Dendritic cell treated with granulocyte-macrophage colony-stimulating factor and Interleukin-4, amounts not matched to agents 40 ng/mL and 50 ng/mL, for 4 days (primary cell): ENCODE measurements around the gene CSNK1G2.

Experiments
- H3K27ac Mint-ChIP-seq: one replicate; pipeline ENCODE4 v1.8.0; 2022; ENCODE audit warnings: mild to moderate bottlenecking, mixed read lengths
- H3K27me3 Mint-ChIP-seq: one replicate; pipeline ENCODE4 v1.8.0; 2022; ENCODE audit warnings: mild to moderate bottlenecking, mixed read lengths
- H3K36me3 Mint-ChIP-seq: one replicate; pipeline ENCODE4 v1.8.0; 2022; ENCODE audit warnings: low read depth, mixed read lengths
- H3K4me1 Mint-ChIP-seq: one replicate; pipeline ENCODE4 v1.8.0; 2022; ENCODE audit warnings: low read depth, mixed read lengths
- H3K4me3 Mint-ChIP-seq: one replicate; pipeline ENCODE4 v1.8.0; 2022; ENCODE audit warnings: mild to moderate bottlenecking, moderate library complexity, mixed read lengths
- H3K9me3 Mint-ChIP-seq: one replicate; pipeline ENCODE4 v1.8.0; 2022; ENCODE audit warnings: mixed read lengths
- intact Hi-C: fragments of 100-400 bp; cut with micrococcal nuclease; formaldehyde crosslinking; loops from one replicate; pipeline ENCODE4 v1.15.0; 2022

The CSNK1G2 gene

DNA sequence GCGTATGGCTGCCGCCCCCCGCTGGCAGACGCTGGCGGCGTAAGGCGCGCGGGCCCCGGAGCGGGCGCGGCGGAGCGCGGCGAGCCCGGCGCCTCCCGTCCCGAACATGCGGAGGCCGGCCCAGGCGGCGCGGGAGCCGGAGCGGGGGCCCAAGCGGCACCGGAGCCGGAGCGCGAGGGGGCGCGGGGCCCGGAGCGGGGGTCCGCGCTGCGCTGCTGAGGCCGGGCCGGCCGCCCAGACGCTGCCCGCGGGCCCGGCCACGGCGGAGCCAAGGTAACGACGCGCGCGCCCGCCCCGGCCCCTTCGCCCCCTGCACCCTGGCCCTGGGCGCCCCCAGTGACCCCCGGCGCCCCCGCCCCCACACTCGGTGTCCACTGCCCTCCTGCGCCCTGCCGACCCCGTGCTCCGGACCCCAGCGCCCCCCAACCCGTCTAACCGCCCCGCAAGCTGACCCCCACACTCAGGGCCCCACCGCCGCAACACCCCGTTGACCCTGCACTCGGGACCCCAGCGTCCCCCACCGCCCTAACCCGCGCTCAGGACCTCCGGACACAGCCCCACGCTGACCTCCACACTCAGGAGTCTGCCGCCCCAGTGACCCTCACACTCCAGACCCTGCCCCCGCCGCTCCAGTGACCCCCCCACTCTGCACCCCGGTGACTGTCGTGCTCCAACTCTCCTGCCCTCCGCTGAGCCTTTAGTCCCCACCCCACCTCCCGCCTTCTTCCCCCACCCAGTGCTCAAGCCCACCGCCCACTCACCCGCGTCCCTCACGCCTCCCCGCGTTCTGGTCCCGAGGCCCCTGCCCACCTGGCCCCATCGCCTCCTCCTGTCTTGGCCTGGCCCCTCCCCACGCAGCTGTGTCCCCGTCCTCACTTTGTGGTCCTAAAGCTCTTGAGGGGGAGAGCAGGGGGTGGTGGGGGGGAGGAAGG lies at the start of gene CSNK1G2:
Gene CSNK1G2 (plus strand): TSS at position 27 of the 932 bp plus-strand sequence. CDS start 28,601 bp downstream, outside the sequence.
- H3K27me3 Mint-ChIP-seq, result no peaks in the 10 kb centered on the region
- H3K4me1 Mint-ChIP-seq, result peaks cover 43% of the 10 kb centered on the region
- H3K36me3 Mint-ChIP-seq, result peaks cover 33% of the 10 kb centered on the region
- H3K27ac Mint-ChIP-seq, result peak within 1 kb of the TSS; percentile 97
- intact Hi-C loops, result no loop called here
- H3K4me3 Mint-ChIP-seq, result peak within 1 kb of the TSS; percentile 93
- no peaks in the 10 kb centered on the region for H3K9me3 Mint-ChIP-seq

DNA sequence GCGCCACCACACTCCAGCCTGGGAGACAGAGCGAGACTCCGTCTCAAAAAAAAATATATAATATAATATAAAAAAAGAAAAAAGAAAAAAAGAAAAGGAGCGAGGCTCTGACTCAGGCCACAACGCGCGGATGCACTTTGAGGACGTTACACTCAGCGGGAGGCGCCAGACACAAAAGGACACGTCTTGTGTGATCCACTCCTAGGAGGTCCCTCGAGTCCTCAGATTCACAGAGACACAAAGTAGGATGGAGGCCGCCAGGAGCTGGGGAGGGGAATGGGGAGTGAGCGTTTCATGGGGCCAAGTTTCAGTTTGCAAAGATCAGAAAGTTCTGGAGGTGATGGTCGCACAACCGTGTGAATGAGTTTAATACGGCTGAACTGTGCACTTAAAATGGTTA lies 47.2 kb upstream of the CSNK1G2 start:
- peaks cover 41% of the 10 kb centered on the region for H3K4me1 Mint-ChIP-seq
- H3K27ac Mint-ChIP-seq, result no peak overlapping the region
- H3K36me3 Mint-ChIP-seq, result no peaks in the 10 kb centered on the region
- H3K4me3 Mint-ChIP-seq, result no peak overlapping the region
- no peaks in the 10 kb centered on the region for H3K9me3 Mint-ChIP-seq
- intact Hi-C loops, result no loop called here
- H3K27me3 Mint-ChIP-seq, result no peaks in the 10 kb centered on the region

DNA sequence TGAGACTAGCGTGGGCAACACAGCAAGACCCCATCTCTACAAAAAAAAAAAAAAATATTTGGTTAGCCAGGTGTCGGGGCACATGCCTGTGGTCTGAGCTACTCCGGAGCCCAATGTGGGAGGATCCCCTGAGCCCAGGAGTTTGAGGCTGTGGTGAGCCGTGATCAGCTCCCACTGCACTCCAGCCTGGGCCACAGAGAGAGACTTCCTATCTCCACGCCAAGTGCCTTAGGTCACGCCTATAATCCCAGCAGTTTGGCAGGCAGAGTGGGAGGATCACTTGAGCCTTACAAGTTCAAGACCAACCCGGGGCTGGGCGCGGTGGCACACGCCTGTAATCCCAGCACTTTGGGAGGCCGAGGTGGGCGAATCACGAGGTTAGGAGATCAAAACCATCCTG lies 44.5 kb upstream of the CSNK1G2 start:
- H3K9me3 Mint-ChIP-seq, result no peaks in the 10 kb centered on the region

DNA sequence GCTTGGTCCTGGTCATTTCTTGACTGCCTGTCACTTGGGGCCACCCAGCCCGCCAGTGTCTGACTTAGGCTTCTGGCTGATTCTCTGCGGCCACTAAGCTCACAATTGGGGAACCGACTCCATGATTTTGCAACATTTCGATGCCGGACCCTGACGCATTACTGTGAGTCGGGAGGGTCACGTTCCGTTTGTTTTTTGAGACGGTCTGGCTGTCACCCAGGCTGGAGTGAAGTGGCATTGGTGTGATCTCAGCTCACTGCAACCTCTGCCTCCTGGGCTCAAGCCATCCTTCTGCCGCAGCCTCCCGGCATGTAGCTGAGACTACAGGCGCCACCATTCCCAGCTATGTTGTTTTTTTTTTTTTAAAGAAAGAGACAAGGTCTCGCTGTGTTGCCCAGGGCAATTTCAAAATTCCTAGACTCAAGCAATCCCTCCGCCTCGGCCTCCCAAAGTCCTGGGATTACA lies 39.0 kb upstream of the CSNK1G2 start:
- Mint-ChIP-seq H3K27ac (peak overlapping the region; percentile 99), H3K4me1 (peaks cover 69% of the 10 kb centered on the region), H3K27me3 (no peaks in the 10 kb centered on the region), H3K9me3 (no peaks in the 10 kb centered on the region), H3K4me3 (peak overlapping the region; percentile 37), H3K36me3 (peaks cover 14% of the 10 kb centered on the region)
- intact Hi-C loops, result no loop called here

More for the DNA sequence above, 44.5 kb upstream of the CSNK1G2 start:
- Mint-ChIP-seq H3K36me3 (no peaks in the 10 kb centered on the region), H3K4me3 (peak overlapping the region; percentile 84), H3K27me3 (no peaks in the 10 kb centered on the region), H3K4me1 (peaks cover 55% of the 10 kb centered on the region), H3K27ac (peak overlapping the region; percentile 99)
- intact Hi-C loops, result loop anchor here (5.0 kb wide), 1 partner anchor 34 kb away; the partner anchor contains the start of gene KLF16

DNA sequence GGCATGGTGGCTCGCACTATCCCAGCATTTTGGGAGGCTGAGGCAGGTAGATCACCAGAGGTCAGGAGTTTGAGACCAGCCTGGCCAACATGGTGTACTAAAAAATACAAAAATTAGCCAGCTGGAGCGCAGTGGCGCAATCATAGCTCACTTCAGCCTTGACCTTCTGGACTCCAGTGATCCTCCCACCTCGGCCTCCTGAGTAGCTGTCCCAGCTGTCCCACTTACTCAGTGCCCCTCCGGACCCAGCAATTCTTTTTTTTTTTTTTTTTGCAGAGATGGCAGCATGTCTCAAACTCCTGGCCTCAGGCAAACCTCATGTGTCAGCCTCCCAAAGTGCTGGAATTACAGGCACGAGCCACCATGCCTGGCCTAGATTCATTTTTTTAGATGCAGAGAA lies 38.0 kb upstream of the CSNK1G2 start:
- peak overlapping the region; percentile 99 for H3K27ac Mint-ChIP-seq
- peaks cover 24% of the 10 kb centered on the region for H3K36me3 Mint-ChIP-seq
- H3K27me3 Mint-ChIP-seq, result no peaks in the 10 kb centered on the region
- peaks cover 70% of the 10 kb centered on the region for H3K4me1 Mint-ChIP-seq
- intact Hi-C loops, result no loop called here
- no peak overlapping the region for H3K4me3 Mint-ChIP-seq
- no peaks in the 10 kb centered on the region for H3K9me3 Mint-ChIP-seq

DNA sequence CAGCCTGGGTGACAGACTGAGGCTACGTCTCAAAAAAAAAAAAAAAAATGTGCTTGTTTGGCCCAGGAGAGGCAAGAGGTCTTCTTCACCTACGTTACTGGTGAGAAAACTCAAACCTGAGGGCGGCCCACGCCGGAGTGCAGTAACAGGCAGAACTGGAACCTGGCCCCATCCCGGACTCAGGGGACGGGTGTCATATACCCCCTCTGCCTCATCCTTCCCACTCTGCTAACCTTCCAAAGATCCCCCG lies 36.2 kb upstream of the CSNK1G2 start:
- intact Hi-C loops, result no loop called here
- Mint-ChIP-seq H3K27me3 (no peaks in the 10 kb centered on the region), H3K9me3 (no peaks in the 10 kb centered on the region), H3K4me1 (peaks cover 80% of the 10 kb centered on the region), H3K36me3 (peaks cover 42% of the 10 kb centered on the region), H3K4me3 (peak overlapping the region; percentile 93), H3K27ac (peak overlapping the region; percentile 99)

DNA sequence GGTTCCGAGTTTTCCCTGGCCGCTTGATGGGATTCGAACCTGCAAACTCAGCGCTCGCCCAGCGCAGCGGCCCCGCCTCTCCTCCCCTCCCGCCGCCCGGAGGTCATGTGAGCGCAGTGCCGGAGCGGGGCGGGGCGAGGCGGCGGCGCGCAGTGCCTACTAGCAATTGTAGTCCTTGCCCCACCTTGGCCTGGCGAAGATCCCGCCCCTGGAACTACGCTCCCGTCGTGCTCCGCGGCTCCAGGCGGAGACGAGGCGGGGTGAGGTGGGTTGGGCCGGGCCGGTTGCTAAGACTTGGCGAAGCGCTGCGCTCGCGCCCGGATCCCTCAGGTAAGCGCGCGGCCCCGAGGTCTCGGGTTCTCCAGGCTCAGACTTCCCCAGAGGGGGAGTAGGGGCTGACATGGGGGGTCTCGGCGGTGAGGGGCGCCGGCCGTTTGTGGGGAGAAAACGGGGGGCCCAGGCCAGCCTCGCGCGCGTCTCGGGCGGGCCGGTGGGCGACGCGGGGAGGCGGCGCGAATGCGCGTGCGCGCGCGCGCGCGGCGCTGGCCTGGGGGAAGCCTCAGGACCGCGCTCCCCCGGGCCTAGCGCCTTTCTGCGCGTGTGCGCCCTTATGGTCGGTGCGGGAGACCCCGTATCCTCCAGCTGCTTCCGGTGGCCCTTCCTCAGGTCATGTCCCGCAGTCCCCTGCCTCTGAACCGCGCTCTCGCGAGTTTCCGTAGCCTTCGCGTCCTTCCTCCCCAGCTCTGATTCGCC lies 35.7 kb upstream of the CSNK1G2 start, which contains the start of the genes ADAT3 and SCAMP4:
Gene ADAT3 (plus strand): TSS at position 290 of the 753 bp plus-strand sequence. CDS start 6,649 bp downstream, outside the sequence.
Gene SCAMP4 (plus strand): TSS at position 290 of the 753 bp plus-strand sequence. CDS start 9,621 bp downstream, outside the sequence.
- Mint-ChIP-seq H3K4me3 (peak within 1 kb of the TSS; percentile 93), H3K4me1 (peaks cover 84% of the 10 kb centered on the region), H3K27ac (peak within 1 kb of the TSS; percentile 99), H3K36me3 (peaks cover 47% of the 10 kb centered on the region), H3K27me3 (no peaks in the 10 kb centered on the region), H3K9me3 (no peaks in the 10 kb centered on the region)
- intact Hi-C loops, result no loop called here

DNA sequence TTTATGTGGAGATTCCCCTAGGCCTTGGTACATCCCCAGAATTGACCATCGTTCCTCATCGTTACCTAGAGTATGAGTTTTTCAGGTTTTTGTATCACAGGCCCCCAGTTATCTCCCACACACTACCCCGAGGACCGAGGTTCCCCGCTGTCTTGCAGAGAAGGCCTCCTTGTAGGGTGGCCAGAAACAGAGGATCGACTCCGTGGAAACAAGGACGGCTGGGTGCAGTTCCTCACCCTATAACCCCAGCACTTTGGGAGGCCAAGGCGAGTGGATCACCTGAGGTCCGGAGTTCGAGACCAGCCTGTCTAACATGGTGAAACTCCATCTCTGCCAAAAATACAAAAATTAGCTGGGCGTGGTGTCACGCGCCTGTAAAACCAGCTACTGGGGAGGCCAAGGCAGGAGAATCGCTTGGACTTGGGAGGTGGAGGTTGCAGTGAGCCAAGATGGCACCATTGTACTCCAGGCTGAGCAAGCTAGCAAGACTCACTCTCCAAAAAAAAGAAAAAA lies 35.1 kb upstream of the CSNK1G2 start:
- no peaks in the 10 kb centered on the region for H3K9me3 Mint-ChIP-seq
- H3K4me3 Mint-ChIP-seq, result peak overlapping the region; percentile 93
- peaks cover 51% of the 10 kb centered on the region for H3K36me3 Mint-ChIP-seq
- intact Hi-C loops, result no loop called here
- peaks cover 80% of the 10 kb centered on the region for H3K4me1 Mint-ChIP-seq
- no peaks in the 10 kb centered on the region for H3K27me3 Mint-ChIP-seq
- peak overlapping the region; percentile 99 for H3K27ac Mint-ChIP-seq

DNA sequence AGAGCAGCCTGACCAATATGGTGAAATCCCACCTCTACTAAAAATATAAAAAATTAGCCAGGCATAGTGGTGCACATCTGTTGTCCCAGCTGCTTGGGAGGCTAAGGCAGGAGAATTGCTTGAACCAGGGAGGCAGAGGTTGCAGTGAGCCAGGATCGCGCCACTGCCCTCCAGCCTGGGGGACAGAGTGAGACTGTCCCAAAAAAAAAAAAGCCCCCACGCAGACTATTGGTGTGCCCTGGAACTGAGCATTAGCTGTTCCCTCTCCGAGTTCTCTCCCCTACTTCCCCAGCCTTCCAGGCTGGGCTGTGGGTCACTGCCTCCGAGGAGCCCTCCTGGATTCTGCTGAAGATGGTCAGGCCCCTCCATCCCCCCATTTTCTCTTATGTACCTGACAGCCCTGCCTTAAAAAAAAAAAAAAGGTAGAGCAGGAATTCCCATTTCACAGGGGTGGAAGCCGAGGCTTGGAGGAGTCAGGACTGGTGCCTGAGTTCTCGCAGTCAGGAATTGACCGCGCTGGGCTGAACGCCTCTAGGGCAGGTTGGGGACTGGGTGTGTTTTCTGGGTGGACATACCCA lies 33.9 kb upstream of the CSNK1G2 start:
- Mint-ChIP-seq H3K4me3 (peak overlapping the region; percentile 26), H3K4me1 (peaks cover 69% of the 10 kb centered on the region), H3K27ac (peak overlapping the region; percentile 61), H3K36me3 (peaks cover 60% of the 10 kb centered on the region), H3K27me3 (no peaks in the 10 kb centered on the region), H3K9me3 (no peaks in the 10 kb centered on the region)
- intact Hi-C loops, result no loop called here

DNA sequence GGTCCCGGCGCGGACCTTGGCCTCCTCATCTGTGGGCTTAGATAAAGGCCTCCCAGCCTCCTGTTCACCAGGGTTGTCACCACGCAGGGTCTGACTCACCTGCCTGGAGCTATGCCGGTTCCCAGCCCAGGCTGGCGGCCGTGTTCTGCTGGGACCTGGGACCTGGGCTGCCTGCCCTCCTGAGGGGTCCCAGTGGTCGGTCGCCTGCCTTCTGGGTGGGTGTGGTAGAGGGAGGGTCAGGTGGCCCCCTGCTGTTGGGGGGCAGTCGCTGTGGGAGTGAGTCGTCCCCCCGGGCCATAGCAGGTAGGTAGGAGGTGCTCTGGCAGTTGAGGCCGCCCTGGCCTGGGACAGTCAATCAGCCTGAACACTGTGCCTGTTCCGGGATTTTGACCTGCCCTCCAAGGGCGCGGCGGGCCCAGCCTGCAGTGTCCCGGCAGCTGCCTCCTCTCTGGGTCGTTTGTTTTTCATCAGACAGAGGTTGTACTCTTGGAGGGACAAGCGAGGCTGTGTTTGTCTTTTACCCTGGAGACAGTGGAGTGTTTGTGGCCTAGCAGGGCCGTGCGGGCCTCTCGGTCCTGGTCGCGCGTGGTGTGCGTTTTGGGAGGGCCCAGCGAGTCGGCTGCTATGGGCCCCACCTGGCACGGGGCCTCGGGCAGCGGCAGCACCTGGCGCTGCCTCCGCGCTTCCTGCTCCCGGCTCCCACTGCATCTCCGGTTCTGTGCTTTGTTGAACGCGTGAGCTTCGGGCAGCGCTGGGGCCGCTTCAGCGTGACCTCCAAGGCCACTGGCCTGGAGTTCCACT lies 33.2 kb upstream of the CSNK1G2 start:
- H3K4me3 Mint-ChIP-seq, result no peak overlapping the region
- no peaks in the 10 kb centered on the region for H3K27me3 Mint-ChIP-seq
- peaks cover 67% of the 10 kb centered on the region for H3K36me3 Mint-ChIP-seq
- no peaks in the 10 kb centered on the region for H3K9me3 Mint-ChIP-seq
- H3K4me1 Mint-ChIP-seq, result peaks cover 68% of the 10 kb centered on the region
- peak overlapping the region; percentile 61 for H3K27ac Mint-ChIP-seq
- intact Hi-C loops, result no loop called here

DNA sequence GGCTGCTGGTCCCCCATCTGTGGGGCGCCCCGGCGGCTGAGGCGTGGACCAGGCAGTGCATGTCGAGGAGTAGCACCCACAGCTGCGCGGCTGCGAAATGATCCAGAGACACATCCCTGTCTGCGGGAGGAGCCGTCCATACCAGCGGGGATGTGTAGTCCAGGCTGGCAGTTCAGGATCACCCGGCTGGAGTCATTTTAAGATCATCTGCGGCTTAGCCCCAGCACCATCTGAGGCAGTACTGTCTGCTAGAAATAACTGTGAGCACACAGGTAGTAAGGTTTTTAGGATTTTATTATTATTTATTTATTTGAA lies 32.7 kb upstream of the CSNK1G2 start:
- Mint-ChIP-seq H3K9me3 (no peaks in the 10 kb centered on the region), H3K4me1 (peaks cover 67% of the 10 kb centered on the region), H3K36me3 (peaks cover 72% of the 10 kb centered on the region), H3K27me3 (no peaks in the 10 kb centered on the region), H3K27ac (no peak overlapping the region), H3K4me3 (no peak overlapping the region)
- intact Hi-C loops, result no loop called here

DNA sequence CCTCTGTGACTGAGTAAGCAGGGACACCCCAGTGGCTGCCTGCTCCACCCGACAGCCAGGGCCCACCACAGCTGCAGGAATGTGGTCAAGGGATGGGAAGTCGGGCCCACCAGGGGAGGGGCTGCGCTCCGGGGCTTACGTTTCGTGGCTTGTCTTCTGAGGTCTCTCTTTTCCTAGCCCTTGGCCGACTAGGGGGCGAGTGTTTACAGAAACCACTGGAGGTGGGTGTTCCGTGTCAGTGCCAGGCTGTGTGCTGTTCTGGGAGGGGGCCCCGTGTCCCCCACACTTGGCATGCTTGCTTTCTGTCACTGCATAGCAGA lies 31.3 kb upstream of the CSNK1G2 start:
- H3K9me3 Mint-ChIP-seq, result no peaks in the 10 kb centered on the region
- intact Hi-C loops, result no loop called here
- no peaks in the 10 kb centered on the region for H3K27me3 Mint-ChIP-seq
- H3K36me3 Mint-ChIP-seq, result peaks cover 86% of the 10 kb centered on the region
- no peak overlapping the region for H3K27ac Mint-ChIP-seq
- peaks cover 63% of the 10 kb centered on the region for H3K4me1 Mint-ChIP-seq
- no peak overlapping the region for H3K4me3 Mint-ChIP-seq

DNA sequence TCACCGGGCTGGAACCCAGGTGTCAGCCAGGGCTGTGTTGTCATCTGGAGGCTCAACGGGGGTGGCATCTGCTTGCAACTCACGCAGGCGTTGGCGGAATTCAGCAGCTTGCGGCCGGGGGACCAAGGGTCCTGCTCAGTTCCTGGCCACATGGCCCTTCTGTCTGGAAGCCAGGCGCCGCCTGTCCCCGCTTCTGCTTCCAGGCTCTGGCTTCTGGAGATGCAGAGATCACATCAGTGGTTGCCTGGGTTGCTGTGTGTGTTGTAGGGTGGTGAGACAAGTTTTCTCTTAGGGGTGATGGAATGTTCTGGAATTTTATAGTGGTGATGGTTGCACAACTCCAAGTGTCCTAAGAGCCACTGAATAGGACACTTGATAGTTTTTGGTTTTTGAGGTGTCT lies 30.8 kb upstream of the CSNK1G2 start:
- H3K36me3 Mint-ChIP-seq, result peaks cover 91% of the 10 kb centered on the region
- H3K4me3 Mint-ChIP-seq, result no peak overlapping the region
- H3K4me1 Mint-ChIP-seq, result peaks cover 62% of the 10 kb centered on the region
- H3K27ac Mint-ChIP-seq, result no peak overlapping the region
- no peaks in the 10 kb centered on the region for H3K27me3 Mint-ChIP-seq
- intact Hi-C loops, result no loop called here
- no peaks in the 10 kb centered on the region for H3K9me3 Mint-ChIP-seq
